ENCODE results near the gene FLAD1.

The FLAD1 gene

GRCh38 chr1:155018617-155019348, 35.6 kb downstream of the FLAD1 start:
- DNase-seq (ENCODE audit: low read depth), result peak; percentile 35

- no peak for DNase-seq (ENCODE audit: low read depth)
These were observed 36.5 kb downstream of the FLAD1 start for GRCh38 chr1:155019377-155020245.

GRCh38 chr1:155022136-155022926, 39.2 kb downstream of the FLAD1 start:
- peak; percentile 26 for DNase-seq (ENCODE audit: low read depth)

- no peak for DNase-seq (ENCODE audit: low read depth)
These were observed 39.7 kb downstream of the FLAD1 start for GRCh38 chr1:155022927-155023236.

GRCh38 chr1:155023627-155024026, 40.5 kb downstream of the FLAD1 start:
- DNase-seq (ENCODE audit: low read depth), result no peak

GRCh38 chr1:155024315-155024714, 41.2 kb downstream of the FLAD1 start:
- no peak for DNase-seq (ENCODE audit: low read depth)

GRCh38 chr1:155026154-155026553, 43.0 kb downstream of the FLAD1 start:
- no peak for DNase-seq (ENCODE audit: low read depth)

- peak; percentile 42 for DNase-seq (ENCODE audit: low read depth)
These were observed 43.4 kb downstream of the FLAD1 start for GRCh38 chr1:155026588-155026987.

GRCh38 chr1:155029513-155030242, 46.5 kb downstream of the FLAD1 start:
- no peak for DNase-seq (ENCODE audit: low read depth)

- no peak for DNase-seq (ENCODE audit: low read depth)
These were observed 47.2 kb downstream of the FLAD1 start for GRCh38 chr1:155030243-155030795.

GRCh38 chr1:155030899-155031298, 47.8 kb downstream of the FLAD1 start:
- no peak for DNase-seq (ENCODE audit: low read depth)

- no peak for DNase-seq (ENCODE audit: low read depth)
These were observed 49.7 kb downstream of the FLAD1 start for GRCh38 chr1:155032886-155033285.

GRCh38 chr1:155033524-155033923, 50.4 kb downstream of the FLAD1 start, which contains the start of the genes DCST1 and DCST2:
DCST1 (plus strand) TSS chr1:155033824; CDS start chr1:155034037, 213 bp downstream.
DCST2 (minus strand) TSS chr1:155033781; CDS start chr1:155033701, 80 bp downstream.
- DNase-seq (ENCODE audit: low read depth), result no peak

- no peak for DNase-seq (ENCODE audit: low read depth)
These were observed 51.4 kb downstream of the FLAD1 start for GRCh38 chr1:155034318-155035208.

- DNase-seq (ENCODE audit: low read depth), result no peak
These were observed 52.8 kb downstream of the FLAD1 start for GRCh38 chr1:155035936-155036335.

- no peak for DNase-seq (ENCODE audit: low read depth)
These were observed 53.9 kb downstream of the FLAD1 start for GRCh38 chr1:155037043-155037442.

- no peak for DNase-seq (ENCODE audit: low read depth)
These were observed 54.8 kb downstream of the FLAD1 start for GRCh38 chr1:155037851-155038441.

- DNase-seq (ENCODE audit: low read depth), result peak; percentile 48
These were observed 55.6 kb downstream of the FLAD1 start for GRCh38 chr1:155038602-155039307.

GRCh38 chr1:155039308-155039669, 56.1 kb downstream of the FLAD1 start:
- no peak for DNase-seq (ENCODE audit: low read depth)

Data from EH (cell line).